HEK293 (cell line): ENCODE data around the gene RRBP1.

Experiments
- CTCF ChIP-seq: fragments of 450-650 bp; formaldehyde crosslinking; IDR thresholded peaks from 2 replicates; pipeline ENCODE4 v1.5.1; 2016; ENCODE audit warnings: missing biosample characterization, missing genetic modification characterization
- GLIS1 ChIP-seq: fragments of 450-650 bp; formaldehyde crosslinking; IDR thresholded peaks from 2 replicates; pipeline ENCODE4 v1.5.1; 2016; ENCODE audit warnings: missing biosample characterization, missing genetic modification characterization
- ZBTB20 ChIP-seq: fragments of 450-650 bp; formaldehyde crosslinking; IDR thresholded peaks from 2 replicates; pipeline ENCODE4 v1.5.1; 2016; ENCODE audit warnings: missing biosample characterization, missing genetic modification characterization
- ZNF175 ChIP-seq: fragments of 450-650 bp; formaldehyde crosslinking; IDR thresholded peaks from 2 replicates; pipeline ENCODE4 v1.5.1; 2016; ENCODE audit warnings: missing biosample characterization, missing genetic modification characterization
- ZNF423 ChIP-seq: fragments of 450-650 bp; formaldehyde crosslinking; IDR thresholded peaks from 2 replicates; pipeline ENCODE4 v1.5.1; 2016; ENCODE audit warnings: missing biosample characterization, missing genetic modification characterization
- ZNF776 ChIP-seq: fragments of 450-650 bp; formaldehyde crosslinking; IDR thresholded peaks from 2 replicates; pipeline ENCODE4 v1.5.0; 2017; ENCODE audit warnings: missing biosample characterization, missing genetic modification characterization, borderline replicate concordance

GRCh38 chr20:17640875-17641378 is 41.1 kb downstream of the RRBP1 start:
- TF ChIP-seq ZBTB20 (tag by site-specific recombination): no peak
- no peak for TF ChIP-seq GLIS1 (tag by site-specific recombination)
- TF ChIP-seq CTCF: no peak
- no peak for TF ChIP-seq ZNF423 (tag by site-specific recombination)
- TF ChIP-seq ZNF776 (tag by site-specific recombination): no peak
- no peak for TF ChIP-seq ZNF175 (tag by site-specific recombination)
